Keratinocyte (primary cell): Measurements from ENCODE around the gene LIPT1. TPM values are rescaled to one million over a fixed set of nuclear protein-coding genes. Genes with fewer than 3 reads are reported as not detected.

ENCODE experiments used
- DNase-seq: peaks from one replicate; pipeline ENCODE4 v3.0.0-alpha.2; 2011; ENCODE audit warnings: low read depth, missing footprints, low spot score
- FAIRE-seq: peaks from 2 replicates; lab custom pipeline; 2011; peaks lifted over from hg19 to GRCh38; lab: Jason Lieb, UNC
- H2AFZ ChIP-seq: 2 replicates; pipeline ENCODE4 v1.6.0; 2012; ENCODE audit warnings: low read length, control low read depth, inconsistent platforms; ENCODE audit not compliant: control insufficient read depth
- H3K27ac ChIP-seq: 2 replicates; pipeline ENCODE4 v1.5.1; 2011; ENCODE audit warnings: low read length; ENCODE audit not compliant: control insufficient read depth, insufficient read depth
- H3K27me3 ChIP-seq: 3 replicates; pipeline ENCODE4 v1.6.0; 2011; ENCODE audit warnings: low read length; ENCODE audit not compliant: control insufficient read depth, insufficient read depth; ENCODE audit errors: extremely low read depth
- H3K36me3 ChIP-seq, 2 experiments: 2 replicates in 1 of 2; 3 replicates in 1 of 2; pipeline ENCODE4 v1.5.1; 2011; ENCODE audit warnings: low read length in 2 of 2, mild to moderate bottlenecking in 1 of 2; ENCODE audit not compliant: control insufficient read depth in 2 of 2, insufficient read depth in 2 of 2; ENCODE audit errors: extremely low read depth in 1 of 2
- H3K4me1 ChIP-seq: 3 replicates; pipeline ENCODE4 v1.5.1; 2011; ENCODE audit warnings: low read length; ENCODE audit not compliant: control insufficient read depth, insufficient read depth; ENCODE audit errors: extremely low read depth
- H3K4me2 ChIP-seq: 3 replicates; pipeline ENCODE4 v1.6.0; 2011; ENCODE audit warnings: low read depth, low read length; ENCODE audit not compliant: control insufficient read depth, insufficient read depth; ENCODE audit errors: extremely low read depth
- H3K4me3 ChIP-seq, 3 experiments: fragments of 200-600 bp in 1 of 3; sonication (generic) in 1 of 3; 2 replicates in 2 of 3; 3 replicates in 1 of 3; pipeline ENCODE4 v1.5.1; 2011 to 2016; ENCODE audit warnings: low read length in 3 of 3, mild to moderate bottlenecking in 3 of 3, control low read depth in 2 of 3, inconsistent platforms in 1 of 3, low read depth in 1 of 3, mixed read lengths in 1 of 3, mixed run types in 1 of 3, moderate library complexity in 1 of 3; ENCODE audit not compliant: control insufficient read depth in 2 of 3, insufficient read depth in 2 of 3; ENCODE audit errors: extremely low read depth in 1 of 3
- H3K79me2 ChIP-seq: 2 replicates; pipeline ENCODE4 v1.6.0; 2012; ENCODE audit warnings: low read length; ENCODE audit not compliant: control insufficient read depth, insufficient read depth
- H3K9ac ChIP-seq: 3 replicates; pipeline ENCODE4 v1.6.0; 2011; ENCODE audit warnings: low read length; ENCODE audit not compliant: control insufficient read depth, insufficient read depth; ENCODE audit errors: extremely low read depth
- H3K9me1 ChIP-seq: 3 replicates; pipeline ENCODE4 v1.6.0; 2011; ENCODE audit warnings: low read length; ENCODE audit not compliant: control insufficient read depth, insufficient read depth; ENCODE audit errors: extremely low read depth
- H3K9me3 ChIP-seq: 2 replicates; pipeline ENCODE4 v1.5.1; 2012; ENCODE audit warnings: low read depth, low read length; ENCODE audit not compliant: control insufficient read depth
- H4K20me1 ChIP-seq: 3 replicates; pipeline ENCODE4 v1.6.0; 2011; ENCODE audit warnings: low read length; ENCODE audit not compliant: control insufficient read depth, insufficient read depth; ENCODE audit errors: extremely low read depth
- CTCF ChIP-seq, 3 experiments: IDR thresholded peaks in 1 of 3; conservative IDR thresholded peaks in 1 of 3; optimal IDR thresholded peaks in 1 of 3; 2 replicates in 2 of 3; 3 replicates in 1 of 3; pipeline versions ENCODE3 to v1.5.1; 2011; ENCODE audit warnings: low read length in 3 of 3, mild to moderate bottlenecking in 3 of 3, moderate library complexity in 2 of 3, control low read depth in 1 of 3, inconsistent platforms in 1 of 3; ENCODE audit not compliant: insufficient read depth in 2 of 3; ENCODE audit errors: extremely low read depth in 1 of 3
- EZH2 ChIP-seq: IDR thresholded peaks from one replicate; pipeline ENCODE4 v1.6.1; 2012; ENCODE audit warnings: inconsistent platforms, mild to moderate bottlenecking, low read length, moderate library complexity
- dilution Hi-C: fragments of 300-500 bp; cut with MboI; formaldehyde crosslinking; loops from one replicate; pipeline ENCODE4 v1.7.0; 2020; ENCODE audit warnings: low sequenced_read_pairs; ENCODE audit not compliant: extremely low pct_ligation_motif_present
- polyA minus RNA-seq, 3 experiments: library from RNA; depleted of rRNA, polyadenylated mRNA; stranded (reverse); fragments of >200 nt; gene quantifications; 1 replicate in 1 of 3; 2 replicates in 1 of 3; 3 replicates in 1 of 3; pipeline ENCODE4 v1.2.3, GENCODE V29; 2011
- polyA plus RNA-seq, 5 experiments: library from polyadenylated mRNA; depleted of rRNA in 3 of 5; stranded (reverse) in 3 of 5; stranded (forward) in 1 of 5; unstranded in 1 of 5; fragments of >200 nt; gene quantifications; 1 replicate in 1 of 5; 2 replicates in 3 of 5; 3 replicates in 1 of 5; pipeline versions ENCODE4 v1.2.1 to v1.2.3, GENCODE V29; 2011 to 2012; ENCODE audit warnings: missing spikeins in 2 of 5, low read depth in 1 of 5, low replicate concordance in 1 of 5

LIPT1 gene
- polyA plus RNA-seq (2.1 to 4.9 TPM (median 2.4 TPM) in 3 replicates), polyA minus RNA-seq (0.40 to 1.2 TPM in 2 of 3 replicates, not detected in the other)
- polyA plus RNA-seq (2011; ENCODE audit: low read depth) = 3.6 TPM
- 1.6 and 4.1 TPM in 2 replicates for polyA plus RNA-seq (2011; cell fraction: cytosol; rRNA removed)
- polyA plus RNA-seq (2011; cell fraction: nucleus; rRNA removed) = 4.3 and 6.0 TPM in 2 replicates
- 2.5 and 4.9 TPM in 2 replicates for polyA plus RNA-seq (2012; ENCODE audit: low replicate concordance)
- polyA minus RNA-seq (2011; cell fraction: cytosol; rRNA and poly(A)+ RNA removed) = not detected
- 1.1 and 1.3 TPM in 2 replicates for polyA minus RNA-seq (2011; cell fraction: nucleus; rRNA and poly(A)+ RNA removed)

GRCh38 chr2:99154643-99155536 lies at the start of gene LIPT1, which contains the start of gene TSGA10:
LIPT1 (plus strand) TSS chr2:99154967; CDS start chr2:99161958, 6,991 bp downstream.
TSGA10 (minus strand) TSS chr2:99154942; CDS start chr2:99109439, 45,503 bp downstream.
- Histone ChIP-seq H3K4me3 (peak within 1 kb of the TSS; percentile 82 to 99 (median 86)), H3K9me3 (no peaks in the 10 kb centered on the region), H3K9ac (peak within 1 kb of the TSS; percentile 91), H2AFZ (peak within 1 kb of the TSS; percentile 97), H3K27me3 (no peaks in the 10 kb centered on the region), H3K9me1 (no peaks in the 10 kb centered on the region), H3K36me3 (no peaks in the 10 kb centered on the region), H3K4me2 (peak within 1 kb of the TSS; percentile 96), H4K20me1 (no peaks in the 10 kb centered on the region), H3K4me1 (peaks cover 15% of the 10 kb centered on the region), H3K27ac (peak within 1 kb of the TSS; percentile 89), H3K79me2 (no peaks in the 10 kb centered on the region)
- TF ChIP-seq CTCF (optimal IDR thresholded peaks at IDR 0.05 in 1 of 3, IDR thresholded peaks at IDR 0.05 in 1 of 3, conservative IDR thresholded peaks at IDR 0.05 in 1 of 3; ENCODE audit: extremely low read depth in 1 of 3, insufficient read depth in 2 of 3, low read length in 3 of 3) (peak in 2 of 3 experiments; percentile 31 to 33), EZH2 (no peak)
- peak; percentile 30 for DNase-seq
- dilution Hi-C loops = no loop called here
- FAIRE-seq = peak; percentile 26

GRCh38 chr2:99106913-99107312 lies 47.9 kb upstream of the LIPT1 start:
- FAIRE-seq (no peak), DNase-seq (no peak)
- no peaks in the 10 kb centered on the region for H3K4me1 ChIP-seq
- H3K9me1 ChIP-seq = no peaks in the 10 kb centered on the region
- no peaks in the 10 kb centered on the region for H3K36me3 ChIP-seq
- no peak overlapping the region for H2AFZ ChIP-seq
- no peaks in the 10 kb centered on the region for H4K20me1 ChIP-seq
- no peaks in the 10 kb centered on the region for H3K79me2 ChIP-seq
- no peak overlapping the region for H3K4me3 ChIP-seq
- TF ChIP-seq CTCF (optimal IDR thresholded peaks at IDR 0.05 in 1 of 3, IDR thresholded peaks at IDR 0.05 in 1 of 3, conservative IDR thresholded peaks at IDR 0.05 in 1 of 3; ENCODE audit: extremely low read depth in 1 of 3, insufficient read depth in 2 of 3, low read length in 3 of 3) (no peak), EZH2 (no peak)
- no peak overlapping the region for H3K27ac ChIP-seq
- no peaks in the 10 kb centered on the region for H3K9me3 ChIP-seq
- no peaks in the 10 kb centered on the region for H3K27me3 ChIP-seq
- no peak overlapping the region for H3K4me2 ChIP-seq
- dilution Hi-C loops = no loop called here
- H3K9ac ChIP-seq = no peak overlapping the region
